Stimulated activated CD4-positive, alpha-beta T cell treated with anti-CD3 and anti-CD28 coated beads, Interleukin-12 subunit alpha, Interleukin-12 subunit beta, amount 100 ng/mL, for 24 hours (primary cell): ENCODE results near the gene DNAL4.

ENCODE experiments used
- DNase-seq, 2 experiments: peaks; one replicate each; pipeline ENCODE4 v3.0.0-alpha.2; 2020; ENCODE audit warnings: low read depth in 2 of 2

DNAL4 gene

GRCh38 chr22:38758276-38758945 is 35.5 kb downstream of the DNAL4 start:
- peak; percentile 51 to 63 for DNase-seq

- no peak for DNase-seq
Measured at GRCh38 chr22:38757464-38757757, 36.5 kb downstream of the DNAL4 start.

GRCh38 chr22:38756711-38757463 is 37.1 kb downstream of the DNAL4 start:
- no peak for DNase-seq

GRCh38 chr22:38755911-38756532 is 37.9 kb downstream of the DNAL4 start, which contains the start of gene SUN2:
Gene SUN2, minus strand, starts transcription at chr22:38755998. Its CDS starts 3,370 bp downstream, at chr22:38752628.
- DNase-seq: peak; percentile 80 to 93

GRCh38 chr22:38755155-38755910 is 38.6 kb downstream of the DNAL4 start:
- DNase-seq: peak in 1 of 2 experiments; percentile 32

GRCh38 chr22:38754751-38755154 is 39.2 kb downstream of the DNAL4 start:
- DNase-seq: peak in 1 of 2 experiments; percentile 44

GRCh38 chr22:38753948-38754750 is 39.8 kb downstream of the DNAL4 start:
- no peak for DNase-seq

GRCh38 chr22:38751422-38752346 is 42.3 kb downstream of the DNAL4 start:
- DNase-seq: peak in 1 of 2 experiments; percentile 51

GRCh38 chr22:38751066-38751421 is 42.9 kb downstream of the DNAL4 start:
- no peak for DNase-seq

- DNase-seq: no peak
Measured at GRCh38 chr22:38750638-38751037, 43.3 kb downstream of the DNAL4 start.

GRCh38 chr22:38750104-38750503 is 43.8 kb downstream of the DNAL4 start:
- DNase-seq: no peak

GRCh38 chr22:38748487-38749136 is 45.3 kb downstream of the DNAL4 start:
- DNase-seq: no peak

GRCh38 chr22:38745676-38746460 is 48.1 kb downstream of the DNAL4 start:
- no peak for DNase-seq

GRCh38 chr22:38744981-38745380 is 49.0 kb downstream of the DNAL4 start:
- DNase-seq: no peak

- no peak for DNase-seq
Measured at GRCh38 chr22:38742176-38742942, 51.6 kb downstream of the DNAL4 start.

- DNase-seq: no peak
Measured at GRCh38 chr22:38741576-38741975, 52.4 kb downstream of the DNAL4 start.

- no peak for DNase-seq
Measured at GRCh38 chr22:38741166-38741565, 52.8 kb downstream of the DNAL4 start.

- DNase-seq: no peak
Measured at GRCh38 chr22:38740754-38741153, 53.2 kb downstream of the DNAL4 start.
